PFSK-1 (cell line): ENCODE results near the gene KRTAP21-3.

ENCODE experiments used
- FOXP2 ChIP-seq: optimal IDR thresholded peaks from 2 replicates; pipeline ENCODE3; 2011; ENCODE audit warnings: borderline replicate concordance, control low read depth, inconsistent platforms; ENCODE audit not compliant: insufficient read depth; ENCODE audit errors: extremely low read length, extremely low read depth
- POLR2AphosphoS5 ChIP-seq: IDR thresholded peaks from 2 replicates; pipeline ENCODE4 v1.6.1; 2012; ENCODE audit warnings: low read depth, mild to moderate bottlenecking, control low read depth, low read length, moderate library complexity
- SIN3A ChIP-seq: IDR thresholded peaks from 2 replicates; pipeline ENCODE4 v1.6.1; 2012; ENCODE audit warnings: mild to moderate bottlenecking, low read length, moderate library complexity, borderline replicate concordance; ENCODE audit not compliant: insufficient read depth
- TAF1 ChIP-seq: IDR thresholded peaks from 2 replicates; pipeline ENCODE4 v1.6.1; 2012; ENCODE audit warnings: low read length, control low read depth, borderline replicate concordance; ENCODE audit not compliant: insufficient read depth
- TF ChIP-seq, protein P1 (sequence below), 2 experiments: IDR thresholded peaks; 2 replicates each; pipeline versions ENCODE4 v1.6.1 to v1.8.0; 2011 to 2012; ENCODE audit warnings: low read depth in 2 of 2, low read length in 2 of 2, control low read depth in 1 of 2, inconsistent platforms in 1 of 2, mild to moderate bottlenecking in 1 of 2, moderate library complexity in 1 of 2; ENCODE audit not compliant: insufficient read depth in 1 of 2

KRTAP21-3 gene

DNA sequence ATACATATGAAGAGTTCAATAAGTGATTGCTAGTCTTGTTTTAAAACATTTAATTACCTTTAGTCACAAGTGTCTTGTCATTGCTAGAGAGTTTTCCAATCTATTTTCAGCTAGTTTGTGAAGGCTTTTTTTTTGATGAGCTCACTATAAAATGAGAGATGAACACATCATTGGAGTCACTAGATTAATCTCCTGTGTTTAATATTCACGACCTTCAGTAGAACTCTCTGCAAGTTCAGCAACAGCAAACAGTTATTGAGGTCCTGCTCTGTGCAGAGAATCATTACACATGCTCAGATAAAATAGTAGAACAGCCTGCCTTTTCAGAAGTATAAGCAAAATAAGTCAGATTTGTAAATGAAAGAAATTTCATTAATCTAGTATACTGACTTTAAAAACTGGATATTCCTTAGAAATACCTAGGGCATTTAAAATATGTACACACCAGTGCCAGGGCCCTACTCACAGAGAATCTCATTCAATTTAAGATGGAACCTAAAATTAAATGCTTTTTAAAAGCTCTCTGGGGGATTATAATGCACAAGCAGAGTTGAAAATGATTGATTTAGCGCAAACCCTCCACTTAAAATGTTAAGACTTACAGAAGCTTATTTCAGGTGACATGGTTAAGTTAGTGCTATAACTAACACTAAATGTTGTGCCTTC lies 45.5 kb downstream of the KRTAP21-3 start:
- no peak for TF ChIP-seq FOXP2
- no peak for TF ChIP-seq TAF1
- no peak for TF ChIP-seq SIN3A
- TF ChIP-seq POLR2AphosphoS5: no peak
- TF ChIP-seq, protein P1, sequence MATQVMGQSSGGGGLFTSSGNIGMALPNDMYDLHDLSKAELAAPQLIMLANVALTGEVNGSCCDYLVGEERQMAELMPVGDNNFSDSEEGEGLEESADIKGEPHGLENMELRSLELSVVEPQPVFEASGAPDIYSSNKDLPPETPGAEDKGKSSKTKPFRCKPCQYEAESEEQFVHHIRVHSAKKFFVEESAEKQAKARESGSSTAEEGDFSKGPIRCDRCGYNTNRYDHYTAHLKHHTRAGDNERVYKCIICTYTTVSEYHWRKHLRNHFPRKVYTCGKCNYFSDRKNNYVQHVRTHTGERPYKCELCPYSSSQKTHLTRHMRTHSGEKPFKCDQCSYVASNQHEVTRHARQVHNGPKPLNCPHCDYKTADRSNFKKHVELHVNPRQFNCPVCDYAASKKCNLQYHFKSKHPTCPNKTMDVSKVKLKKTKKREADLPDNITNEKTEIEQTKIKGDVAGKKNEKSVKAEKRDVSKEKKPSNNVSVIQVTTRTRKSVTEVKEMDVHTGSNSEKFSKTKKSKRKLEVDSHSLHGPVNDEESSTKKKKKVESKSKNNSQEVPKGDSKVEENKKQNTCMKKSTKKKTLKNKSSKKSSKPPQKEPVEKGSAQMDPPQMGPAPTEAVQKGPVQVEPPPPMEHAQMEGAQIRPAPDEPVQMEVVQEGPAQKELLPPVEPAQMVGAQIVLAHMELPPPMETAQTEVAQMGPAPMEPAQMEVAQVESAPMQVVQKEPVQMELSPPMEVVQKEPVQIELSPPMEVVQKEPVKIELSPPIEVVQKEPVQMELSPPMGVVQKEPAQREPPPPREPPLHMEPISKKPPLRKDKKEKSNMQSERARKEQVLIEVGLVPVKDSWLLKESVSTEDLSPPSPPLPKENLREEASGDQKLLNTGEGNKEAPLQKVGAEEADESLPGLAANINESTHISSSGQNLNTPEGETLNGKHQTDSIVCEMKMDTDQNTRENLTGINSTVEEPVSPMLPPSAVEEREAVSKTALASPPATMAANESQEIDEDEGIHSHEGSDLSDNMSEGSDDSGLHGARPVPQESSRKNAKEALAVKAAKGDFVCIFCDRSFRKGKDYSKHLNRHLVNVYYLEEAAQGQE (IDR thresholded peaks at IDR 0.05; ENCODE audit: insufficient read depth in 1 of 2, low read depth in 2 of 2, low read length in 2 of 2): no peak

DNA sequence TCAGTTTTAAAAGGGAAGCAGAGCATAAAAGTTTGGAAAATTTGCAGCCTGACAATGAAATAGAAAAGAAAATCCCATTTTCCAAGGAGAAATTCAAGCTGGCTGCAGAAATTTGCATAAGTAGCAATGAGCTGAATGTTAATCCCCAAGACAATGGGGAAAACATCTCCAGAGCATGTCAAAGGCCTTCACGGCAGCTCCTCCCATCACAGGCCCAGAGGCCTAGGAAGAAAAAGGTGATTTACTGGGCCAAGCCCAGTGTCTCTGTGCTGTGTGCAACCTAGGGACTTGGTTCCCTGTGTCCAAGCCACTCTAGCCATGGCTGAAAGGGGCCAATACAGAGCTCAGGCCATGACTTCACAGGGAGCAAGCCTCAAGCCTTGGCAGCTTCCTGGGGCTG lies 49.8 kb downstream of the KRTAP21-3 start:
- TF ChIP-seq, protein P1 (IDR thresholded peaks at IDR 0.05; ENCODE audit: insufficient read depth in 1 of 2, low read depth in 2 of 2, low read length in 2 of 2): no peak
- TF ChIP-seq FOXP2 (no peak), POLR2AphosphoS5 (no peak), SIN3A (no peak), TAF1 (no peak)
